RPMI7951 (cell line): ENCODE measurements around the gene NFYB. TPM values are rescaled to one million over a fixed set of nuclear protein-coding genes. Genes with fewer than 3 reads are reported as not detected.
"Not testable (repeated sequence)": the region's sequence is repeated elsewhere in the genome, so short reads cannot be mapped to it uniquely, and the experiment has no call there.

Experiments
- DNase-seq: peaks from one replicate; pipeline ENCODE4 v3.0.0-alpha.2; 2012; ENCODE audit warnings: low read depth
- total RNA-seq: library from RNA; depleted of rRNA; stranded (reverse); fragments of >200 nt; shearing (Covaris generic); gene quantifications from 2 replicates; pipeline ENCODE4 v1.2.3, GENCODE V29; 2014; rRNA removed

Gene NFYB
- total RNA-seq, 1 experiment from 2014 or later: 21.6 TPM

DNA sequence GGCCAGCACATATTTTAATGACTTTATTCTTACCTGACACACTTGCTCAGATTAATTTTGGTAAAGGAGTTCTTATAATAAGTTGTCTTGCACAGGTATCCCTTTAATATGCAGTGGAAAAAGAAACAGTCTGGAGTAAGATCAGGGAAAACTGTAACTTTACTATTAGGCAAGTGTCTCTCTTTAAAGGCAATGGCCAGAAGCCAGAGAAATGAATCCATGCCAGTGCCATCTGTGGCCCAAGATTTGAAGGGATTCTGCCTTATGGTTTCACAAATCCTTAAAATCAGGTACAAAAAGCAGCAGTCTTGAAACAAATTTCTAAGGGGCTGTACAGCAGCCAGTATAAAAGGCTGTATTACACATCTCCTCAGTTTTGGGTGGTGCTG, 22.4 kb downstream of the NFYB start:
- no peak for DNase-seq

- DNase-seq: not testable (repeated sequence)
Observed at GRCh38 chr12:104114834-104115586, 23.0 kb downstream of the NFYB start.

DNA sequence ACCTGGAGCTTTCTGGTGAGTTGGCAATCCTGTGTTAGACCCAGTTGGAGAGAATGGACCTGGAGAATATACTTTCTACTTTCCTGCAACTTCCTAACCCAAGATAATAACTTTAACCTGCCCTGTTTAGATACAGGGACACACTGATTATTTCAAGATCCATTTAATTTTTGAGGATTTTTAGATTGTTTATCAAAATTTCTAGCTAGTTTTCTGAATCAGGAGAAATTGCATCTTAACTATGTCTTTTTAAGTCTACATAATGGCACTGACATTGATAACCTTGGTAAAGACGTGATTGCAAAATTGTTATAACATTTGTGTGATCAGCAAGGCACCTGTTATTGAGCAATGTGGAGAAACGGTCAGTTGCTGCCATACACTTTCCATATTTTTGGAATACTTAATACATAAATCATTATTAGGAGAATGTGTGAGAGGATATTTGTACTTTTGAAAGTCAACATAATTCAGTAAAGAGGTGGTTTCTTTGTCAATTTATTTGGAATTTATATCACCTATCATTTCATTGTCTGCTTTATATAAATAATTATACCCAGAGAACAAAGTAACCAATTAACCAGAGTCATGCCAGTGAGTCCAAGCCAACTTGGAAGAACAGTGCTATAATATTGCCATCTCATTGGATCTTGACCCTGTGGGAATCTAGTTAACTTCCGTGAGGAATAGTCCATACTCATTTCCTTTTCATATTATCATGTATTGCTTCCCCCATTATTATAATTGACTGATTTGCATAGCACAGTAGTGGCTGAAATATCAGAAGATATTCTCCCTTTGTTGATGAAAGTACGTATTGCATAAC, 28.4 kb downstream of the NFYB start:
- DNase-seq: no peak

- DNase-seq: peak; percentile 71
Observed at GRCh38 chr12:104108755-104109445, 29.1 kb downstream of the NFYB start.

DNA sequence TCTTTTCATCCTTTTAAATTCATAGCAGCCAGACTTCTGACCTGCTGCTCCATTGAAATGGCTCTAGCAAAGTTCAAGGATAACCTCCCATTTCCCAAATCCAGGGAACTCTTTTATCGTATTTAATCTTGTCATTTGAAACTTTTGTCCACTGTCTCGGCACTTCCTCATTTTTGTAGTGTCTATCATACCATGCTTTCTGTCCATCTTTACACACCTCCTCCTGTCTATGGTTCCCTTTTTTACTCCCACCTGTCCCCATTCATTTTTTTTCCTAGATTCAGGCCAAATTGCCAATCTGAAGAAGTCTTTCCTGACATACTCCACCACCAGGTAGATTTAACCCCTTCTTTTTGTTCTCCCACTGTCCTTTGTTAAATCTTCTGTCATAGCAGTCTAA, 31.0 kb downstream of the NFYB start:
- DNase-seq: no peak

DNA sequence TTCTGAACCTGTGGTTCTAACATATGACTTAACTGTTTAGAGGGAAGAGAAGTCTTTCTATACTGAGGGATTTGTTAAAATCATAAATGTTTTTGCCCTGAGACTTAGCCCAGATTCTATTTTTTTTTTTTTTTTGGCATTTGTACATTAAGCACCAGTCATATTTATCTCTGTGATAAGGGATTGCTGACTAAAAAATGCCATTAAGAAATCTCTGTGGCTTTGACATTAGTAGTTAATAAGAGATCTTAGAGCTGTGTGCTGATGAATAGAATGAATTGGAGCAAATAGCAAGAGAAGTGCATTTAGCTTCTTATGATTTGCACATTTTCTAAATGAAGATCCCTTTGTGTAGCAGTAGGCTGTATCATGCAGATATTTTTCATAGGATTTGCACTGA, 32.5 kb downstream of the NFYB start:
- no peak for DNase-seq

- DNase-seq: no peak
Observed at GRCh38 chr12:104097954-104098353, 40.1 kb downstream of the NFYB start.

DNA sequence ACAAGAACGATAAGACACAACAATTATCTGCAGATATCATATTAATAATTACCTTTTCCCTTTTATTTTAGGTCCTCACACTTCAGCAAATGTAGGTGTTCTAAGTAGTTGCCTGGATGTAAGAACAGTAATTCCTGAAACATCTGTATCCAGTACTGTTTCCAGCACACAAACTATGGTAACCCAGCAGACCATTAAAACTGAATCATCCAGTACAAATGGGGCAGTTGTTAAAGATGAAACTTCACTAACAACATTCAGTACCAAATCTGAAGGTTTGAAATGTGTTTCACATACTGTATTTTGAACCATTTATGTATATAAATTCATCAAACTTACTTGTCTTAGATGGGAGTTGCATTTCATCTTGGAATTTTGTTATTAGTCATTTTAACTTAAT, 42.7 kb downstream of the NFYB start:
- DNase-seq: no peak

- no peak for DNase-seq
Observed at GRCh38 chr12:104094284-104094683, 43.7 kb downstream of the NFYB start.

- DNase-seq: no peak
Observed at GRCh38 chr12:104091136-104091535, 46.9 kb downstream of the NFYB start.

- no peak for DNase-seq
Observed at GRCh38 chr12:104090685-104091084, 47.3 kb downstream of the NFYB start.

DNA sequence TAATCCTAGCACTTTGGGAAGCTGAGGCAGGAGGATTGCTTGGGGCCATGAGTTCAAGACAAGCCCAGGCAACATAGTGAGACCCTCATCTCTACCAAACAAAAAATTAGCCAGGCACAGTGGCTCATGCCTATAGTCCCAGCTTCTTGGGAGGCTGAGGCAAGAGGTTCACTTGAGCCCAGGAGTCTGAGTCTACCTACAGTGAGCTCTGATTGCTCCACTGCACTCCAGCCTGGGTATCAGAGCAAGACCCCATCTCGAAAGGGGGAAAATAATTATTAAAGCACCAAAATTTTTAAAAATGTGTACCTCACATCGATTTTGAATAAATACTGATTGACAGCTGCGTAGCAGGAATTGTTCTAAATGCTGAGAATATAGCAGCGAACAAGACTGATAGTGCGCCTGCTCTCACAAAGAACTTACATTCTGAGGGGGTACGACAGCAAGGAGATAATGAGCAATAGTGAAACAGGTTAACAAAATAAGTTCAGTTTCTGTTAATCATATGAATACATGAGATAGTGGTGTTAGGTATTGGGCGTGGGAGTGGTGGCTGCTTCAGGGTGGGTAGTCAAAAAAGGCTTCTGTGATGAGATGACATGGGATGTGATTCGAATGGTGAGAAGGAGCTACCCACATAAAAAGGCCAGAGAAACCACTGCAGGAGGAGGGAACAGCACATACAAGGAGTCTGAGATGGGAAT, 54.1 kb downstream of the NFYB start:
- no peak for DNase-seq

- no peak for DNase-seq
Observed at GRCh38 chr12:104080764-104081163, 57.2 kb downstream of the NFYB start.

DNA sequence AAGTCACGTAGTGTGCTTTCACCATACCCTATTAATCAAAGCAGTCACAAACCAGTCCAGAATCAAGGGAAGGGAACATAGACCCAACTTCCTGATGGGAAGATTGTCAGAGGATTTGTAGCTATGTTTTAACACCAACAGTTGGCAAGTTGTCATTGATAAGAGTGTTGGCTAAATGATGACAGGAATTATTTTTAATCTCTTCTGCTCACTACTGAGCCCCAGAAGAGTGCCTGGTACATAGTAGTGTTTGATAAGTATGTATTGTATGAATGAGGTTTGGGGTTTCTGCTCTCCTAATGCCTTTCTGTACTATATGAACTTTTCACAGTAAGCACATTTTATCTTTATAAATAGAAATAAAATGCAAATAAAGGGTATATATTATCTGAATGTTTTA, 59.0 kb downstream of the NFYB start:
- no peak for DNase-seq

GRCh38 chr12:104073699-104074098, 64.3 kb downstream of the NFYB start:
- no peak for DNase-seq

GRCh38 chr12:104072099-104072498, 65.9 kb downstream of the NFYB start:
- DNase-seq: no peak

Other genes with a start within 250 kb of the NFYB start
- gene HSP90B1, start 207.8 kb downstream of the NFYB start, total RNA-seq: 597 and 713 TPM in 2 replicates
- gene TDG, start 172.3 kb downstream of the NFYB start, total RNA-seq: 20.2 and 21.9 TPM in 2 replicates
- gene GLT8D2, start 88.0 kb downstream of the NFYB start, total RNA-seq: 10.4 and 14.8 TPM in 2 replicates
- 10.7 and 17.3 TPM in 2 replicates for gene HCFC2, start 73.7 kb downstream of the NFYB start, total RNA-seq
- gene TXNRD1, start 77.6 kb upstream of the NFYB start, total RNA-seq: 208 and 209 TPM in 2 replicates
- gene EID3, start 165.5 kb upstream of the NFYB start, total RNA-seq: 0.68 and 0.72 TPM in 2 replicates